Activated CD4-positive, alpha-beta T cell treated with anti-CD3 and anti-CD28 coated beads, Interleukin-2, amount 10 ng/mL, durations not matched to agents 7 days and 5 days (primary cell): Measurements from ENCODE around the gene CDCA7. TPM values are rescaled to one million over a fixed set of nuclear protein-coding genes. Genes with fewer than 3 reads are reported as not detected.
"Not testable (repeated sequence)": the region's sequence is repeated elsewhere in the genome, so short reads cannot be mapped to it uniquely, and the experiment has no call there.

ENCODE experiments used
- CTCF ChIA-PET: fragments of 350-600 bp; sonication (Branson Sonifier 250); formaldehyde crosslinking; loops from one replicate; lab custom pipeline; 2021; ENCODE audit warnings: antibody characterized with exemption; lab: Charles Lee
- POLR2A ChIA-PET: fragments of 350-600 bp; sonication (Branson Sonifier 250); formaldehyde crosslinking; loops from one replicate; lab custom pipeline; 2021; ENCODE audit warnings: antibody characterized with exemption; lab: Charles Lee
- DNase-seq: peaks from one replicate; pipeline ENCODE4 v3.0.0-alpha.2; 2020
- H3K27ac Mint-ChIP-seq: one replicate; pipeline ENCODE4 v1.8.0; 2021; ENCODE audit warnings: mild to moderate bottlenecking, moderate library complexity, mixed read lengths
- H3K27me3 Mint-ChIP-seq: one replicate; pipeline ENCODE4 v1.8.0; 2021; ENCODE audit warnings: mixed read lengths
- H3K36me3 Mint-ChIP-seq: one replicate; pipeline ENCODE4 v1.8.0; 2021; ENCODE audit warnings: low read depth, mixed read lengths
- H3K4me1 Mint-ChIP-seq: one replicate; pipeline ENCODE4 v1.8.0; 2021; ENCODE audit warnings: mixed read lengths
- H3K4me3 Mint-ChIP-seq: one replicate; pipeline ENCODE4 v1.8.0; 2021; ENCODE audit warnings: mild to moderate bottlenecking, moderate library complexity, mixed read lengths
- H3K9me3 Mint-ChIP-seq: one replicate; pipeline ENCODE4 v1.8.0; 2021; ENCODE audit warnings: mixed read lengths
- total RNA-seq, 2 experiments: library from RNA; stranded (reverse); gene quantifications; one replicate each; pipeline ENCODE4 v1.2.3, GENCODE V29; 2021

Gene CDCA7
- total RNA-seq, 2 experiments from 2014 or later: 105 to 113 TPM

- Mint-ChIP-seq H3K9me3 (no peaks in the 10 kb centered on the region), H3K4me1 (no peaks in the 10 kb centered on the region), H3K4me3 (no peak overlapping the region), H3K36me3 (no peaks in the 10 kb centered on the region), H3K27me3 (peaks cover 18% of the 10 kb centered on the region), H3K27ac (no peak overlapping the region)
- ChIA-PET CTCF (interaction anchor here (1.0 kb wide), 1 partner anchor 10 kb away, joined by 3 read pairs; no protein-coding TSS in a partner anchor), POLR2A (no interaction called here)
- no peak for DNase-seq
Measured at GRCh38 chr2:173412628-173413027, 58.0 kb downstream of the CDCA7 start.

- POLR2A ChIA-PET: no interaction called here
- Mint-ChIP-seq H3K9me3 (no peaks in the 10 kb centered on the region), H3K4me3 (no peak overlapping the region), H3K36me3 (no peaks in the 10 kb centered on the region), H3K27me3 (peaks cover 21% of the 10 kb centered on the region), H3K4me1 (no peaks in the 10 kb centered on the region), H3K27ac (no peak overlapping the region)
- CTCF ChIA-PET: interaction anchor here (0.6 kb wide), 1 partner anchor 805 kb away, joined by 3 read pairs; no protein-coding TSS in a partner anchor
- DNase-seq: no peak
Measured at GRCh38 chr2:173414823-173415322, 60.2 kb downstream of the CDCA7 start.

GRCh38 chr2:173415431-173416381, 61.0 kb downstream of the CDCA7 start:
- H3K9me3 Mint-ChIP-seq: no peaks in the 10 kb centered on the region
- H3K36me3 Mint-ChIP-seq: no peaks in the 10 kb centered on the region
- POLR2A ChIA-PET: no interaction called here
- CTCF ChIA-PET: interaction anchor here (1.0 kb wide), 2 partner anchors 13 to 925 kb away, joined by 3 to 4 read pairs; no protein-coding TSS in a partner anchor
- DNase-seq: no peak
- H3K4me3 Mint-ChIP-seq: no peak overlapping the region
- H3K27ac Mint-ChIP-seq: no peak overlapping the region
- no peaks in the 10 kb centered on the region for H3K4me1 Mint-ChIP-seq
- peaks cover 22% of the 10 kb centered on the region for H3K27me3 Mint-ChIP-seq

GRCh38 chr2:173416415-173417152, 61.9 kb downstream of the CDCA7 start:
- CTCF ChIA-PET: interaction anchor here (1.0 kb wide), 2 partner anchors 14 to 924 kb away, joined by 3 to 4 read pairs; no protein-coding TSS in a partner anchor

GRCh38 chr2:173417341-173417740, 62.7 kb downstream of the CDCA7 start:
- H3K4me3 Mint-ChIP-seq: no peak overlapping the region

More at GRCh38 chr2:173416415-173417152, 61.9 kb downstream of the CDCA7 start:
- POLR2A ChIA-PET, H3K4me1 Mint-ChIP-seq, H3K4me3 Mint-ChIP-seq, H3K27ac Mint-ChIP-seq, H3K9me3 Mint-ChIP-seq, DNase-seq, H3K36me3 Mint-ChIP-seq: not testable (repeated sequence)
- peaks cover 22% of the 10 kb centered on the region for H3K27me3 Mint-ChIP-seq

GRCh38 chr2:173417802-173418201, 63.1 kb downstream of the CDCA7 start:
- H3K27ac Mint-ChIP-seq: no peak overlapping the region
- H3K36me3 Mint-ChIP-seq: no peaks in the 10 kb centered on the region
- H3K4me1 Mint-ChIP-seq: no peaks in the 10 kb centered on the region
- DNase-seq: no peak
- no peak overlapping the region for H3K4me3 Mint-ChIP-seq
- ChIA-PET POLR2A (no interaction called here), CTCF (no interaction called here)
- peaks cover 23% of the 10 kb centered on the region for H3K27me3 Mint-ChIP-seq
- H3K9me3 Mint-ChIP-seq: no peaks in the 10 kb centered on the region

More at GRCh38 chr2:173417341-173417740, 62.7 kb downstream of the CDCA7 start:
- no peaks in the 10 kb centered on the region for H3K4me1 Mint-ChIP-seq
- H3K27me3 Mint-ChIP-seq: peaks cover 24% of the 10 kb centered on the region
- DNase-seq: no peak
- CTCF ChIA-PET: no interaction called here
- POLR2A ChIA-PET: no interaction called here
- H3K36me3 Mint-ChIP-seq: no peaks in the 10 kb centered on the region
- H3K27ac Mint-ChIP-seq: no peak overlapping the region
- H3K9me3 Mint-ChIP-seq: no peaks in the 10 kb centered on the region
